Mesendoderm (in vitro differentiated cells): ENCODE results near the gene PIGZ.

Source experiments
- DNase-seq: peaks from one replicate; pipeline ENCODE4 v3.0.0; 2013
- H2AK5ac ChIP-seq: 2 replicates; pipeline ENCODE4 v1.6.1; 2013; ENCODE audit warnings: low read length, inconsistent platforms
- H2BK120ac ChIP-seq: 2 replicates; pipeline ENCODE4 v1.6.1; 2013; ENCODE audit warnings: low read depth, mild to moderate bottlenecking, low read length, moderate library complexity, mixed read lengths
- H2BK15ac ChIP-seq: replicated peaks from 2 replicates; pipeline ENCODE4 v1.6.1; 2013; ENCODE audit warnings: low read depth, mild to moderate bottlenecking, moderate library complexity
- H2BK5ac ChIP-seq: 2 replicates; pipeline ENCODE4 v1.6.1; 2013; ENCODE audit warnings: low read length, inconsistent platforms
- H3K18ac ChIP-seq: 2 replicates; pipeline ENCODE4 v1.6.1; 2013; ENCODE audit warnings: mild to moderate bottlenecking, low read length, mixed read lengths
- H3K23ac ChIP-seq: one replicate; pipeline ENCODE4 v1.6.1; 2013; ENCODE audit warnings: low read length
- H3K27ac ChIP-seq: 2 replicates; pipeline ENCODE4 v1.5.1; 2013; ENCODE audit warnings: low read depth, mild to moderate bottlenecking, inconsistent platforms, low read length, moderate library complexity
- H3K27me3 ChIP-seq: 2 replicates; pipeline ENCODE4 v1.6.1; 2013; ENCODE audit warnings: low read length, control low read depth, mild to moderate bottlenecking, inconsistent platforms; ENCODE audit not compliant: insufficient read depth, poor library complexity
- H3K36me3 ChIP-seq: 2 replicates; pipeline ENCODE4 v1.6.1; 2013; ENCODE audit warnings: low read length, inconsistent platforms; ENCODE audit not compliant: control insufficient read depth, insufficient read depth
- H3K4ac ChIP-seq: one replicate; pipeline ENCODE4 v1.6.1; 2013; ENCODE audit warnings: low read depth, mild to moderate bottlenecking, low read length, moderate library complexity
- H3K4me1 ChIP-seq: 2 replicates; pipeline ENCODE4 v1.6.1; 2013; ENCODE audit warnings: low read depth, low read length, inconsistent platforms; ENCODE audit not compliant: control insufficient read depth
- H3K4me2 ChIP-seq: 2 replicates; pipeline ENCODE4 v1.6.1; 2013; ENCODE audit warnings: low read length
- H3K4me3 ChIP-seq: 2 replicates; pipeline ENCODE4 v1.5.1; 2013; ENCODE audit warnings: mild to moderate bottlenecking, low read length
- H3K56ac ChIP-seq: one replicate; pipeline ENCODE4 v1.6.1; 2013; ENCODE audit warnings: low read length
- H3K79me1 ChIP-seq: 2 replicates; pipeline ENCODE4 v1.6.1; 2013; ENCODE audit warnings: low read length, inconsistent platforms
- H3K79me2 ChIP-seq: 2 replicates; pipeline ENCODE4 v1.6.1; 2013; ENCODE audit warnings: mild to moderate bottlenecking, low read length; ENCODE audit not compliant: control insufficient read depth, insufficient read depth
- H3K9ac ChIP-seq: 2 replicates; pipeline ENCODE4 v1.6.1; 2013; ENCODE audit warnings: low read length, inconsistent platforms
- H4K5ac ChIP-seq: one replicate; pipeline ENCODE4 v1.6.1; 2013; ENCODE audit warnings: low read length
- H4K8ac ChIP-seq: one replicate; pipeline ENCODE4 v1.6.1; 2013; ENCODE audit warnings: low read depth, mild to moderate bottlenecking, control low read depth, low read length, moderate library complexity
- WGBS: extraction: QIAGEN DNeasy Blood & Tissue Kit; methylation state at CpG from one replicate; pipeline ENCODE4 v1.1.7; 2013; ENCODE audit warnings: low lambda C conversion rate, missing lambda C conversion rate; ENCODE audit not compliant: insufficient coverage; ENCODE audit errors: extremely low coverage; 5-methylcytosine and 5-hydroxymethylcytosine counted together

PIGZ gene

DNA sequence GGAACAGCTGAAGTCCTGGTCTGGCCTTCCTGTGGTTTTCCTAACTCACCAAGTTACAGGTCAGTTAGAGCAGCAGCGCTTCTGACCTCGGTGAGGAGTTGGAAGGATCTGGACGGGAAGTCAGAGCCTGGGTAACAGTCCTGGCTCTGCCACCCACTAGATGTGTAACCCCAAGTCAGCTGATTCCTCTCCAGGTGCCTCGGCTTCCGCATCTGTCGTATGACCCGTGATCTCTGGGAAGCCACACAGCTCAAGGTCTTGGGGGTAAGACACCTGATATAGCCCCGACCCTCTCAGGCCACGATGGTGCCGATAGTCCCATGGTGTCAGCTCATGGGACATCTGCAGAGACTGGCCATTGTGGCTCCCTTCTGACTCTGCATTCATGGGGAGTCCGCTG is 8.3 kb upstream of the PIGZ start:
- H3K23ac ChIP-seq, result no peak overlapping the region
- no peak overlapping the region for H2BK15ac ChIP-seq
- no peaks in the 10 kb centered on the region for H3K27me3 ChIP-seq
- H3K18ac ChIP-seq, result no peak overlapping the region
- H3K79me2 ChIP-seq, result no peaks in the 10 kb centered on the region
- H3K56ac ChIP-seq, result no peak overlapping the region
- H3K27ac ChIP-seq, result no peak overlapping the region
- DNase-seq, result no peak
- H3K4me2 ChIP-seq, result no peak overlapping the region
- H3K36me3 ChIP-seq, result no peaks in the 10 kb centered on the region
- H4K8ac ChIP-seq, result no peak overlapping the region
- no CpG with 5 or more reads among the region's 11 CpGs for WGBS
- H3K4ac ChIP-seq, result no peak overlapping the region
- no peak overlapping the region for H3K9ac ChIP-seq
- H3K4me1 ChIP-seq, result no peaks in the 10 kb centered on the region
- H2BK120ac ChIP-seq, result no peak overlapping the region
- H4K5ac ChIP-seq, result no peak overlapping the region
- H3K79me1 ChIP-seq, result no peaks in the 10 kb centered on the region
- H2BK5ac ChIP-seq, result no peak overlapping the region
- no peak overlapping the region for H3K4me3 ChIP-seq
- no peak overlapping the region for H2AK5ac ChIP-seq

DNA sequence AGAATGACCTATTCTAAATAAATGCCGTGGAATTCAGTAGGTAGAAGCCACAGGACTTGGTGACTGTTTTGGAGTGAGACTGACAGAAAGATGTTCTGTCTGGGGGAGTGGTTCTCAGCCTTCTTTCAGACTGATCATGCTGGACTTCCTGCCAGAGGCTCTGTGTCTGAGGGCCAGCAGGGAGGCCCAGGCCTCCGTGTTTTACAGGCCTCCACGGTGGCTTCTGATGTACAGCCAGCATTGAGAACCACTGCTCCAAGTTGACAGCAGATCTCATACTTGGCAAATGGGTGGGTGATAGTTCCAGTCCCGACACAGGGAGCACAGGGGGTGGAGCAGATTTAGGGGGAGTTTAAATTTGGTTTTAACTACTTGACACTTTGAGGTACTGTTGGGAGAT is 6.7 kb upstream of the PIGZ start:
- no peak overlapping the region for H3K4me3 ChIP-seq
- no peaks in the 10 kb centered on the region for H3K36me3 ChIP-seq
- no peak overlapping the region for H4K8ac ChIP-seq
- WGBS, result no CpG with 5 or more reads among the region's 4 CpGs
- H3K4me1 ChIP-seq, result no peaks in the 10 kb centered on the region
- no peaks in the 10 kb centered on the region for H3K79me2 ChIP-seq
- no peak overlapping the region for H3K9ac ChIP-seq
- no peak overlapping the region for H3K23ac ChIP-seq
- H3K4me2 ChIP-seq, result no peak overlapping the region
- no peak overlapping the region for H3K18ac ChIP-seq
- H2BK5ac ChIP-seq, result no peak overlapping the region
- no peak overlapping the region for H2BK15ac ChIP-seq
- H3K79me1 ChIP-seq, result no peaks in the 10 kb centered on the region
- H4K5ac ChIP-seq, result no peak overlapping the region
- H3K27ac ChIP-seq, result no peak overlapping the region
- no peak overlapping the region for H2BK120ac ChIP-seq
- no peak overlapping the region for H3K56ac ChIP-seq
- H3K4ac ChIP-seq, result no peak overlapping the region
- DNase-seq, result no peak
- no peak overlapping the region for H2AK5ac ChIP-seq
- peaks cover 2% of the 10 kb centered on the region for H3K27me3 ChIP-seq

GRCh38 chr3:196974661-196975060 is 6.0 kb upstream of the PIGZ start:
- Histone ChIP-seq H3K4me1 (no peaks in the 10 kb centered on the region), H3K79me1 (no peaks in the 10 kb centered on the region), H3K4ac (no peak overlapping the region), H3K18ac (no peak overlapping the region), H2BK120ac (no peak overlapping the region), H3K36me3 (no peaks in the 10 kb centered on the region), H3K23ac (no peak overlapping the region), H2AK5ac (no peak overlapping the region), H3K27ac (no peak overlapping the region), H2BK5ac (no peak overlapping the region), H3K4me2 (no peak overlapping the region), H3K4me3 (no peak overlapping the region), H3K9ac (no peak overlapping the region), H3K79me2 (no peaks in the 10 kb centered on the region), H3K56ac (no peak overlapping the region), H2BK15ac (no peak overlapping the region), H4K5ac (no peak overlapping the region), H4K8ac (no peak overlapping the region), H3K27me3 (peaks cover 3% of the 10 kb centered on the region)
- no CpG with 5 or more reads among the region's 5 CpGs for whole genome bisulfite sequencing
- peak; percentile 37 for DNase-seq

- no peaks in the 10 kb centered on the region for H3K36me3 ChIP-seq
- no CpG with 5 or more reads among the region's 7 CpGs for WGBS
- H3K79me1 ChIP-seq, result no peaks in the 10 kb centered on the region
- H4K5ac ChIP-seq, result no peak overlapping the region
- no peak overlapping the region for H3K18ac ChIP-seq
- H4K8ac ChIP-seq, result no peak overlapping the region
- no peak overlapping the region for H3K4me3 ChIP-seq
- H3K79me2 ChIP-seq, result no peaks in the 10 kb centered on the region
- no peak overlapping the region for H3K4me2 ChIP-seq
- H3K9ac ChIP-seq, result no peak overlapping the region
- DNase-seq, result no peak
- H3K4ac ChIP-seq, result no peak overlapping the region
- H3K56ac ChIP-seq, result no peak overlapping the region
- H2AK5ac ChIP-seq, result no peak overlapping the region
- H3K23ac ChIP-seq, result no peak overlapping the region
- H3K27ac ChIP-seq, result no peak overlapping the region
- H3K27me3 ChIP-seq, result peaks cover 29% of the 10 kb centered on the region
- H2BK15ac ChIP-seq, result no peak overlapping the region
- no peaks in the 10 kb centered on the region for H3K4me1 ChIP-seq
- no peak overlapping the region for H2BK5ac ChIP-seq
- no peak overlapping the region for H2BK120ac ChIP-seq
Observed at GRCh38 chr3:196971094-196971698, 2.6 kb upstream of the PIGZ start.

DNA sequence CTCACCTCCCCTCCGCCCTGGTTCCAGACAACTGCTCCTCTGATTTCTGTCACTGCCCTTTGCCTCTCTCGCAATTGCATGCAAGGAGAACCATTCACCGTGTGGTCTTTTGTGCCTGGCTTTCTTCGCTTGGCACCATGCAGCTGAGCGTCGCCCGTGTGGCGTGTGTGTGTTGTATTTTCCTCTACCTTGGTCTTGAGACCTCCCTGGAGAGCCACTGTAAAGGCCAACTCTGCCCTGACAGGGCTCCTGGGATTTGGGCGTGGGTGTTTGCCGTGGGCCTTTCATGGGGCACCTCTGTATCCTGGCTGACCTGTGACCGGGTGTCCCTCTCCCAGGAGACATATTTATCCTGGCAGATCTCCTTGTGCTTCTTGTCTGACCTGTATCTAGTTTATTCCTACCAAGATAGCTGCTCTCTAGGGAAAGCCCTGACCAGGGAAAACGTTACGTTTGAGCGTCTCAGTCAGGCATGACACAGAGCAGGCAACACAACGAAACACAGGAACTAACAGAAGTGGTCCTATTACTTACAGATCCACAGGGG is 2.0 kb upstream of the PIGZ start:
- no peak for DNase-seq
- Histone ChIP-seq H3K36me3 (no peaks in the 10 kb centered on the region), H3K4me3 (no peak overlapping the region), H3K4ac (no peak overlapping the region), H3K56ac (no peak overlapping the region), H2AK5ac (no peak overlapping the region), H2BK5ac (no peak overlapping the region), H3K79me1 (no peaks in the 10 kb centered on the region), H3K4me2 (no peak overlapping the region), H4K8ac (no peak overlapping the region), H3K18ac (no peak overlapping the region), H3K9ac (no peak overlapping the region), H3K27me3 (peaks cover 35% of the 10 kb centered on the region), H4K5ac (no peak overlapping the region), H2BK120ac (no peak overlapping the region), H2BK15ac (no peak overlapping the region), H3K27ac (no peak overlapping the region), H3K79me2 (no peaks in the 10 kb centered on the region), H3K4me1 (no peaks in the 10 kb centered on the region), H3K23ac (peak overlapping the region; percentile 50)
- WGBS, result no CpG with 5 or more reads among the region's 15 CpGs
